Activated CD8-positive, alpha-beta T cell treated with anti-CD3 and anti-CD28 coated beads, Interleukin-2, amount 10 ng/mL, durations not matched to agents 7 days and 5 days (primary cell): ENCODE results near the gene MPV17L. TPM values are rescaled to one million over a fixed set of nuclear protein-coding genes. Genes with fewer than 3 reads are reported as not detected.
A peak's percentile ranks its signal among the peaks of the same experiment; 100 is the strongest.
"Not testable (repeated sequence)": the region's sequence is repeated elsewhere in the genome, so short reads cannot be mapped to it uniquely, and the experiment has no call there.

Experiments
- ATAC-seq: fragments of 150-1000 bp; cut with Tn5 transposase; one replicate; pipeline ENCODE4 v1.10.0; 2021; ENCODE audit warnings: moderate library complexity
- CTCF ChIA-PET: fragments of 350-600 bp; sonication (Branson Sonifier 250); formaldehyde crosslinking; loops from one replicate; lab custom pipeline; 2021; ENCODE audit warnings: antibody characterized with exemption; lab: Charles Lee
- POLR2A ChIA-PET: fragments of 350-600 bp; sonication (Branson Sonifier 250); formaldehyde crosslinking; loops from one replicate; lab custom pipeline; 2021; ENCODE audit warnings: antibody characterized with exemption; lab: Charles Lee
- DNase-seq: peaks from one replicate; pipeline ENCODE4 v3.0.0-alpha.2; 2020
- H3K27ac Mint-ChIP-seq: one replicate; pipeline ENCODE4 v1.8.0; 2021; ENCODE audit warnings: mild to moderate bottlenecking, mixed read lengths
- H3K27me3 Mint-ChIP-seq: one replicate; pipeline ENCODE4 v1.8.0; 2021; ENCODE audit warnings: low read depth, mixed read lengths
- H3K36me3 Mint-ChIP-seq: one replicate; pipeline ENCODE4 v1.8.0; 2021; ENCODE audit warnings: low read depth, mixed read lengths
- H3K4me1 Mint-ChIP-seq: one replicate; pipeline ENCODE4 v1.8.0; 2021; ENCODE audit warnings: low read depth, mixed read lengths
- H3K4me3 Mint-ChIP-seq: one replicate; pipeline ENCODE4 v1.8.0; 2021; ENCODE audit warnings: mild to moderate bottlenecking, mixed read lengths
- H3K9me3 Mint-ChIP-seq: one replicate; pipeline ENCODE4 v1.8.0; 2022; ENCODE audit warnings: mixed read lengths; ENCODE audit not compliant: insufficient read depth
- total RNA-seq, 2 experiments: library from RNA; stranded (reverse); gene quantifications; one replicate each; pipeline ENCODE4 v1.2.3, GENCODE V29; 2021

The MPV17L gene
- total RNA-seq, 2 experiments from 2014 or later = not detected

DNA sequence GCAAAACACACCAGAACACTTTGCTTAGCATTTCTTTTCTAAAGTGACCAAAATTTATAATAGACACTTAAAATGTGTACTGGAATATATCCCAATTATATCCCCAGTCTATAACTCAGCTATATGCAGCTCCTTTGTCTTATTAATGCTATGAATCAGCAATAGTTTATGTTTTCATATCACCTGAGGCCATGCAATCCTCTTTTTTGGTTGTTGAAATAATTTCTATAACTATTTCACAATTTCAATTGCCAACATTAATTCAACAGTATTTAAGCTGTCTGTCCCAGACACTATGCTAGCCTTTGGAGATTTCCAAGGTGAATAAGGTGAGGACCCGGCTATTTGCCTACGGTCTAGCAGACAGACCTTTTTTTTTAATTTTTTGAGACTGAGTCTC is 21.6 kb downstream of the MPV17L start:
- DNase-seq (no peak), ATAC-seq (no peak)
- Mint-ChIP-seq H3K9me3 (no peaks in the 10 kb centered on the region), H3K4me1 (no peaks in the 10 kb centered on the region), H3K36me3 (no peaks in the 10 kb centered on the region), H3K4me3 (no peak overlapping the region), H3K27ac (no peak overlapping the region), H3K27me3 (peaks cover 9% of the 10 kb centered on the region)
- ChIA-PET POLR2A (no interaction called here), CTCF (no interaction called here)

DNA sequence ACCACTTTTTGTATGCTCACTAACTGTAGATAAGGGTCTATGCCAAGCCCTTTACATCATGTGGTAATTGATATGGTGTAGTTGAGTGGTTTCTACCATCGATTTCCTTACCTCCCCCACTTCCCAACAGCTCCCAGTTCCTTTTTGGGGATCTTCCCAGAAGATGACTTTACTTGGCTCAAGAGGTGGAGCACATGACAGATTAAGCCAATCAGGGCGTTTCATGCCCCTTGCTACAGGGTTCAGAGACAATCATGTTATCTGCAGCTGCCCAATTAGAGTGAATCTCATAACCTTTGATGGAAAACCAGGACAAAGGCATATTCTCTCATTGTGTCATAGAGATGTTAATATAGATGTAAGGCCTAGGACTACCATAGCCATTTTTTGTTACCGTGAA is 22.7 kb downstream of the MPV17L start:
- CTCF ChIA-PET = no interaction called here
- Mint-ChIP-seq H3K9me3 (no peaks in the 10 kb centered on the region), H3K27me3 (peaks cover 9% of the 10 kb centered on the region), H3K4me1 (no peaks in the 10 kb centered on the region), H3K36me3 (no peaks in the 10 kb centered on the region), H3K4me3 (no peak overlapping the region), H3K27ac (no peak overlapping the region)
- DNase-seq (no peak), ATAC-seq (no peak)
- POLR2A ChIA-PET = no interaction called here

- POLR2A ChIA-PET, H3K4me1 Mint-ChIP-seq, DNase-seq, H3K36me3 Mint-ChIP-seq, H3K9me3 Mint-ChIP-seq, ATAC-seq, H3K27me3 Mint-ChIP-seq, H3K27ac Mint-ChIP-seq, H3K4me3 Mint-ChIP-seq: not testable (repeated sequence)
- CTCF ChIA-PET = interaction anchor here (1.5 kb wide), 1 partner anchor 9 kb away, joined by 3 read pairs; no protein-coding TSS in a partner anchor
Measured at GRCh38 chr16:15421696-15422095, 26.1 kb downstream of the MPV17L start.

GRCh38 chr16:15422222-15422621 is 26.7 kb downstream of the MPV17L start:
- H3K27ac Mint-ChIP-seq = no peak overlapping the region
- no peaks in the 10 kb centered on the region for H3K36me3 Mint-ChIP-seq
- no peaks in the 10 kb centered on the region for H3K9me3 Mint-ChIP-seq
- ChIA-PET CTCF (interaction anchor here (1.5 kb wide), 1 partner anchor 8 kb away, joined by 3 read pairs; no protein-coding TSS in a partner anchor), POLR2A (interaction anchor here (0.8 kb wide), 1 partner anchor 1501 kb away, joined by 3 read pairs; no protein-coding TSS in a partner anchor)
- H3K4me3 Mint-ChIP-seq = no peak overlapping the region
- no peak for ATAC-seq
- DNase-seq = no peak
- H3K27me3 Mint-ChIP-seq = peaks cover 8% of the 10 kb centered on the region
- H3K4me1 Mint-ChIP-seq = no peaks in the 10 kb centered on the region

DNA sequence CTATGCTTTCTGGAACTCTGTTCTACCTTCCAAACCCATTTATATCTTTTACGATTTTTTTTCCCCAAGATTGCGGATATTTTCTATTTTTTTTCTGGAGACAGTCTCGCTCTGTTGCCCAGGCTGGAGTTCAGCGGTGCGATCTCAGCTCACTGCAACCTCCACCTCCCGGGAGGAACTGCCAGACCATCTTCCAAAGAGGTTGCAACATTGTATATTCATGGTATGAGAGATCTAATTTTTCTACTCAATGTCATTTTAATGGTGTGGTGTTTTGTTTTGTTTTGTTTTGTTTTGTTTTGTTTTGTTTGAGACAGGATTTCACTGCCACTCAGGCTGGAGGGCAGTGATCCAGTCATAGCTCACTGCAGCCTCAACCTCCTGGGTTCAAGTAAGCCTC is 30.3 kb downstream of the MPV17L start:
- H3K27ac Mint-ChIP-seq = no peak overlapping the region
- no peaks in the 10 kb centered on the region for H3K9me3 Mint-ChIP-seq
- ChIA-PET POLR2A (no interaction called here), CTCF (interaction anchor here (1.3 to 2.8 kb wide), 4 partner anchors 10 to 123 kb away, joined by 3 to 9 read pairs (median 3); no protein-coding TSS in a partner anchor)
- peaks cover 2% of the 10 kb centered on the region for H3K4me1 Mint-ChIP-seq
- no peaks in the 10 kb centered on the region for H3K36me3 Mint-ChIP-seq
- H3K27me3 Mint-ChIP-seq = peaks cover 8% of the 10 kb centered on the region
- no peak for ATAC-seq
- no peak overlapping the region for H3K4me3 Mint-ChIP-seq
- no peak for DNase-seq

DNA sequence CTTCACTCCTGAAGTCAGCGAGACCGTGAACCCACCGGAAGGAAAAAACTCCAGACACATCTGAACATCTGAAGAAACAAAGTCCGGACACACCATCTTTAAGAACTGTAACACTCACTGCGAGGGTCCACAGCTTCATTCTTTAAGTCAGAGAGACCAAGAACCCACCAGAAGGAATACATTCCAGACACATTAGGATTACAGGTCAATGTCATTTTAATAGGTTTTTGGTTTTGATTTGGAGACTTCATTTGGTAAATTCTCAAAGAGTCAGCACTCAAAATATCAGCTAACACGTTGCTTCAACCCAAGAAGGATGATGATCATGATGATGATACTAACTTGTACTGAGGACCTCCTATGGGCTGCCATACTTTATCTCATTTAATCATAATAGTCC is 31.2 kb downstream of the MPV17L start:
- ChIA-PET POLR2A (no interaction called here), CTCF (interaction anchor here (0.6 to 1.5 kb wide), 5 partner anchors 10 to 371 kb away, joined by 3 to 9 read pairs (median 3); partner anchors contain the start of genes MARF1 and NTAN1)
- ATAC-seq = no peak
- H3K4me3 Mint-ChIP-seq = no peak overlapping the region
- H3K4me1 Mint-ChIP-seq = peaks cover 2% of the 10 kb centered on the region
- DNase-seq = no peak
- H3K9me3 Mint-ChIP-seq = no peaks in the 10 kb centered on the region
- H3K27ac Mint-ChIP-seq = no peak overlapping the region
- H3K27me3 Mint-ChIP-seq = peaks cover 6% of the 10 kb centered on the region
- H3K36me3 Mint-ChIP-seq = no peaks in the 10 kb centered on the region

DNA sequence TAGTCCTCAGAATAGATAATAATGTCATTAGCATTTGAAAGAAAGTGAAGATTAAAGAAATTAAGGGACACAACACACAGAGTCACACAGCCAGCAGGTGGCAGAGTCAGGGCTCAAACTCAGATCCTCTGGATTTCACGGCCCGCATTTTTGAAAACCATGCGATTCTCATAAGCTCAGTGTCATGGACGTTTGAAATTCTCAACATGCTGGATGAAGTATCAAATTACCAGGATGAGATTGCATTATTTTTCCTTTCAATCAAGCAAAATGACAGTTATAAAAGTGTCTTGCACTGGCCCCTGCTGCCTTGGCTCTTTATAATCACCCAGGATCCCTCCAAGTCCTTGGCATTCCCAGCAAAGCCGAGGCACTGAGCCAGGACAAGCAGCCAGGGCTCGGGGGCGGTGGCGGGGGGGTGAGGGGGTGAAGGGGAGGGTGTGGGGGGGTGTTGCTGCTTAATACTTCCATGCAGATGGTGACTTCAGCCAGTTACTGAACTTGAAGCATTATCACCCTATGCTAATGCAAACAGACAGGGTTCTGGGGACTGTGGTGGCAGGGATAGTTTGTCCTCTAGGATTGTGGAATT is 32.2 kb downstream of the MPV17L start:
- DNase-seq (peak; percentile 65), ATAC-seq (peak; percentile 57)
- peaks cover 2% of the 10 kb centered on the region for H3K4me1 Mint-ChIP-seq
- H3K27ac Mint-ChIP-seq = no peak overlapping the region
- H3K9me3 Mint-ChIP-seq = no peaks in the 10 kb centered on the region
- H3K4me3 Mint-ChIP-seq = no peak overlapping the region
- POLR2A ChIA-PET = no interaction called here
- H3K27me3 Mint-ChIP-seq = peaks cover 6% of the 10 kb centered on the region
- no peaks in the 10 kb centered on the region for H3K36me3 Mint-ChIP-seq
- CTCF ChIA-PET = interaction anchor here (0.6 to 1.8 kb wide), 9 partner anchors 9 to 328 kb away, joined by 3 to 13 read pairs (median 3); partner anchors contain the start of gene MARF1

DNA sequence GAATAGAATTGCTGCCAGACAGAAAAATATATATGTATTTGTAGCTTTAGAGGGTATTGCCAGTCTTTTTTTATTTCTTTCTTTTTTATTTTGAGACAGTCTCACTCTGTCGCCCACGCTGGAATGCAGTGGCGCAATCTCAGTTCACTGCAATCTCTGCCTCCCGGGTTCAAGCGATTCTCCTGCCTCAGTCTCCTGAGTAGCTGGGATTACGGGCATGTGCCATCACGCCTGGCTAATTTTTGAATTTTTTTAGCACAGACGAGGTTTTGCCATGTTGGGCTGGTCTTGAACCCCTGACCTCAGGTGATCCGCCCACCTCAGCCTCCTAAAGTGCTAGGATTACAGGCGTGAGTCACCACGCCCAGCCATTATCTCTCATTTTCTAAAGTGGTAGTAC is 35.3 kb downstream of the MPV17L start:
- DNase-seq, ATAC-seq, H3K27ac Mint-ChIP-seq, H3K4me3 Mint-ChIP-seq, POLR2A ChIA-PET, H3K9me3 Mint-ChIP-seq, H3K36me3 Mint-ChIP-seq: not testable (repeated sequence)
- CTCF ChIA-PET = interaction anchor here (1.0 kb wide), 1 partner anchor 9 kb away, joined by 3 read pairs; no protein-coding TSS in a partner anchor
- Mint-ChIP-seq H3K27me3 (peaks cover 21% of the 10 kb centered on the region), H3K4me1 (peaks cover 16% of the 10 kb centered on the region)

DNA sequence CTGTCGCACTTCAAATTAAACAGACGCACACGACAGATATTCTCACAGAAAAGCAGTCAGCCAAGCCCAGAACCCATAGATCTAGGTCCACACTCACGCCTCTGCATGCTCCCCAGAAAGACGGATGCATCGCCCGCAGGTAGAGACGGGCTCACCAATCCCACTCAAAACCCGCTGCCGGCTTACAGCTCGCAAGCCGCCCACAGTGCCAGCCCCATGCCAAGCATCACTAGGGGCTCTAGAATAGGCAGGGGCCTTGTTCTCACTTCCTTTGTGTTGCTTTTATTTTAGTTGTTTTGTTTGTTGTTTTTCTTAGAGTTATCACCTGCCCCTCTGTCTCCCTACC is 38.5 kb downstream of the MPV17L start:
- peaks cover 24% of the 10 kb centered on the region for H3K27me3 Mint-ChIP-seq
- POLR2A ChIA-PET = no interaction called here

GRCh38 chr16:15434425-15435215 is 39.1 kb downstream of the MPV17L start, which contains the start of gene BMERB1:
Gene BMERB1, plus strand, starts transcription at chr16:15434588. Its CDS starts 66 bp downstream, at chr16:15434654.
- POLR2A ChIA-PET = no interaction called here
- Mint-ChIP-seq H3K27ac (no peak within 1 kb of the TSS), H3K9me3 (no peaks in the 10 kb centered on the region), H3K36me3 (no peaks in the 10 kb centered on the region), H3K4me1 (peaks cover 14% of the 10 kb centered on the region), H3K4me3 (peak within 1 kb of the TSS; percentile 78), H3K27me3 (peaks cover 24% of the 10 kb centered on the region)
- CTCF ChIA-PET = no interaction called here
- peak; percentile 54 for DNase-seq
- ATAC-seq = peak; percentile 75

More for the DNA sequence above, 38.5 kb downstream of the MPV17L start:
- DNase-seq = no peak
- Mint-ChIP-seq H3K4me1 (peaks cover 14% of the 10 kb centered on the region), H3K4me3 (peak overlapping the region; percentile 78), H3K9me3 (no peaks in the 10 kb centered on the region), H3K36me3 (no peaks in the 10 kb centered on the region), H3K27ac (no peak overlapping the region)
- CTCF ChIA-PET = no interaction called here
- peak; percentile 21 for ATAC-seq

GRCh38 chr16:15435216-15435864 is 39.8 kb downstream of the MPV17L start:
- H3K4me1 Mint-ChIP-seq = peaks cover 14% of the 10 kb centered on the region
- ATAC-seq (peak; percentile 31), DNase-seq (no peak)
- peaks cover 24% of the 10 kb centered on the region for H3K27me3 Mint-ChIP-seq
- no peaks in the 10 kb centered on the region for H3K9me3 Mint-ChIP-seq
- H3K36me3 Mint-ChIP-seq = no peaks in the 10 kb centered on the region
- POLR2A ChIA-PET = no interaction called here
- CTCF ChIA-PET = no interaction called here
- H3K4me3 Mint-ChIP-seq = peak overlapping the region; percentile 78
- H3K27ac Mint-ChIP-seq = no peak overlapping the region
